Fibroblast of skin of scalp (primary cell): Measurements from ENCODE around the gene TMEM263.
"Not testable (repeated sequence)": the region's sequence is repeated elsewhere in the genome, so short reads cannot be mapped to it uniquely, and the experiment has no call there.

Experiments used
- DNase-seq: peaks from one replicate; pipeline ENCODE4 v3.0.0-alpha.2; 2013

The TMEM263 gene

DNA sequence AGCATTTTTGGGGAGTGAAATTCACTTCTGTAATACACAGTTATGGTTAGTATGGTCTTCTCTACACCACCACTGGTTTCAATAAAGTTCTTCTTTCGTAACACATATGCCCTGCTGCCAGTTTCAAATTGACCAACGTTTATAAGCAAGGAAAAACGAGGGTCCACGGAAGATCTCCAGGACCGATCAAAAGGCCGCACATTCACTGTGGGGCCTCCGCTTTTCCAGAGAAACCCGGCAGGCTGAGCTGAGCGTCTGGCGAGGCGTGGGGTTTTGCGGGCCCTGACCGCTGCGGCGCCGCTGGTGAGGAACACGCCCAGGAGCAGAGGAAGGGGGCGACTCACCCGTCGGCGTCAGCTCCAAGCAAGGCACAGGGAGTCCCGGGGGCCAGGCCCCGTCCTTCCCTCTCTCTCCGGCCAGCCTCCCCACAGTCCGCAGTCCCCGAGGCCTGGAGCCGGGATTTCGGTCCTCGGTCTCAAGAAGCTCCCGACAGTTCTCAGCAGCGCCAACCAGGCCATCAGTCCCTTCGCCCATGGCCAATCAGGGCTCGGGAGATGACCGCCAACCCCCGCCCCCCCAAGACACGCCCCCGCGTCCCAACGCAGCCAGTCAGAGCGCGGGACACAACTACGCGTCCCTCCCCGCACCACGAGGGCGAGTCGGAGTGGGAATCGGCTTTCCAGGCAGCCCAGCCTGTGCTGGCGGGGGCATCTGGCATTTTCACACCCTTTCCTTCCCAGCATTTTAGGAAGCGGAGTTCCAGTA is 31.1 kb downstream of the TMEM263 start, which contains the start of gene MTERF2:
TSS of gene MTERF2 (minus strand) at position 522 of the 765 bp plus-strand sequence. CDS start 8,432 bp downstream, outside the sequence.
- peak; percentile 97 for DNase-seq

DNA sequence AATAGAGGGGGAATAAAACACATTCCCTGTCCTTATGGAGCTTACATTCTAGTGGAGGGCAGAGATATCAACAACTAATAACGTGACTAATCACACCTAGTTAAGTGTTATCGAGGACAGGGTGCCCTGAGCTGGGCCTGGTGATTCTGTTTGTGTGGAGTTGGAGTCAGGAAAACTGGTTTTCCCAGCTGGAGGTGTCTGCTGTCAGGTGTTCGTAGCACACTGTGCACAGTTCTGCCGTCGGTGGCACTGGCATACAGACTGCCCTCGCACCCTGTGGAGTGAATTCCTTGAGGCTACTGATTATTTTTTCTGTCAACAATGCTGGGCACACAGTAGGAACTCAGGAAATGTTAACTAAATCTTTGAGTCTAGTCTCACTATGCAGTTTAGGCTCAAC is 32.1 kb downstream of the TMEM263 start:
- no peak for DNase-seq

DNA sequence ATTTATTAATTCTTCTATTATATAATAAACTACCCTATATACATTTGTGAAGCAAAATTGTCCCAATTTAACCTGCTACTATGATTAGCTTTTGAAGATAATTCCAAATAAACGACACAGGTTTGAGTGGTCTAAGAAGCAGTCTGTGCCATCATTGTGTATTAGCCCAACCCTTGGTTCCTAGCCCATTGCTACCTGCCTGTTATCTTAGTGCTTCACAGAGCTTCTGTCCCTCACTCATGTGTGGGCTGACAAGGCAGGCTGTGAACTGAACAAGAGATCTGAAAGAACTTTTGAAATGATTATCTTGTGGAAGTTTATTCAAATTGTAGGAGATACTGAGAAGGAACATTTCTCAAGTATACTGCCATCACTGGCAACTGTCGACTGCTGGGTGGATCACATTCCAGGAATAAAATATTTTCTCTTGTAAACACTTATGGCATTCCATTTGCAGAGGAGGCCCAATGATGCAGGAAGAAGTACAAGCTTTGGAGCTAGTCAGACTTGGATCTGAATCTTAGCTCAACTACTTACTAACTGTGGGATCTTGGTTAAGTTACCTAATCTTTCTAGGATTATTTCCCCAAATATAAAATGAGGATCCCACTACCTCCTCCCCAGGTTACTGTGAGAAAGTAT is 39.0 kb downstream of the TMEM263 start:
- peak; percentile 70 for DNase-seq

DNA sequence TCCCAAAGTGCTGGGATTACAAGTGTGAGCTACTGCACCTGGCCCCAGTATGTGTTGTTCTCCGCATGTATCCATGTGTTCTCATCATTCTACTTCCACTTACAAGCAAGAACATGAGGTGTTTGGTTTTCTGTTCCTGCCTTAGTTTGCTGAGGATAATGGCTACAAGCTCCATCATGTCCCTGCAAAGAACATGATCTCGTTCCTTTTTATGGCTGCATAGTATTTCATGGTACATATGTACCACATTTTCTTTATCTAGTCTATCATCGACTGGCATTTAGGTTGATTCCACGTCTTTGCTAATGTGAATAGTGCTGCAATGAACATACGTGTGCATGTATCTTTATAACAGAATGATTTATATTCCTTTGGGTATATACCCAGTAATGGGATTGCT is 40.4 kb downstream of the TMEM263 start:
- not testable (repeated sequence) for DNase-seq

- DNase-seq = no peak
These were observed 42.2 kb downstream of the TMEM263 start for GRCh38 chr12:106997916-106998315.

GRCh38 chr12:106999446-106999845 is 43.7 kb downstream of the TMEM263 start:
- DNase-seq = no peak

DNA sequence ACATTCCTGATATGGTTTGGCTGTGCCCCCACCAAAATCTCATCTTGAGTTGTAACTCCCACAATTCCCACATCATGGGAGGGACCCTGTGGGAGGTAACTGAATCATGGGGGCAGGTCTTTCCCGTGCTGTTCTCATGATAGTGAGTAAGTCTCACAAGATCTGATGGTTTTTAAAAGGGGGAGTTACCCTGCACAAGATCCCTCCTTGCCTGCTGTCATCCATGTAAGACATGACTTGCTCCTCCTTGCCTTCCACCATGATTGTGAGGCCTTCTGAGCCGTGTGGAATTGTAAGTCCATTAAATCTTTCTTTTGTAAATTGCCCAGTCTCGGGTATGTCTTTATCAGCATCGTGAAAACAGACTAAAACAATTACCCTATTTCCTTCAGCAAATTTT is 47.0 kb downstream of the TMEM263 start:
- not testable (repeated sequence) for DNase-seq

DNA sequence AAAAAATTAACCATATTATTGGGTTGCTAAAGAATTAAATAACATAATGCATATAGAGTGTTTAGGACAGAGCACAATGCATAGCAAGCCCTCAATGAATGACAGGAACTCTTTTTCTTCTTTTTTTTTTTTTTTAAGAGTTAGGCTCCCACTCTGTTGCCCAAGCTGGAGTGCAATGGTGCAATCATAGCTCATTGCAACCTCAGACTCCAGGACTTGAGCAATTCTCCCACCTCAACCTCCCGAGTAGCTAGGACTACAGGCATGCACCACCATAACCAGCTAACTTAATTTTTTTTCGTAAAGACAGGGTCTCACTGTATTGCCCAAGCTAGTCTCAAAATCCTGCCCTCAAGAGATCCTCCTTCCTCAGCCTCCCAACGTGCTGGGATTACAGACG is 51.7 kb downstream of the TMEM263 start:
- no peak for DNase-seq

GRCh38 chr12:107011519-107011918 is 55.8 kb downstream of the TMEM263 start:
- no peak for DNase-seq

DNA sequence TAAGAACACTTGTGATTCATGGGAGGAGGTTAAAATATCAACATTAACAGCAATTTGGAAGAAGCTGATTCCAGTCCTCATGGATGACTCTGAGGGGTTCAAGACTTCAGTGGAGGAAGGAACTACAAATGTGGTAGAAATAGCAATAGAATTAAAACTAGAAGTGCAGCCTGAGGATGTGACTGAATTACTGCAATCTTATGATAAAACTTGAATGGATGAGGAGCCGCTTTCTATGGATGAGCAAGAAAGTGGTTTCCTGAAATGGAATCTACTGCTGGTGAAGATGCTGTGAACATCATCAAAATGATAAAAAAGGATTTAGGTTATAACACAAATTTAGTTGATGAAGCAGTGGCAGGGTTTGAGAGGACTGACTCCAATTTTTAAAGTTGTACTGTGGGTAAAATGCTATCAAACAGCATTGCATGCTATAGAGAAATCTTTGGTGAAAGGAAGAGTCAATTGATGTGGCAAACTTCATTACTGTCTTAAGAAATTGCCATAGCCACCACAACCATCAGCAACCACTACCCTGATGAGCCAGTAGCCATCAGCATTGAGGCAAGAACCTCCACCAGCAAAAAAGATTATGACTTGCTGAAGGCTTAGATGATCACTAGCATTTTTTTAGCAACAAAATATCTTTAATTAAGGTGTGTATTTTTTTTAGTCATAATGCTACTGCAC is 57.2 kb downstream of the TMEM263 start:
- no peak for DNase-seq

- DNase-seq = no peak
These were observed 58.3 kb downstream of the TMEM263 start for GRCh38 chr12:107014055-107014454.

DNA sequence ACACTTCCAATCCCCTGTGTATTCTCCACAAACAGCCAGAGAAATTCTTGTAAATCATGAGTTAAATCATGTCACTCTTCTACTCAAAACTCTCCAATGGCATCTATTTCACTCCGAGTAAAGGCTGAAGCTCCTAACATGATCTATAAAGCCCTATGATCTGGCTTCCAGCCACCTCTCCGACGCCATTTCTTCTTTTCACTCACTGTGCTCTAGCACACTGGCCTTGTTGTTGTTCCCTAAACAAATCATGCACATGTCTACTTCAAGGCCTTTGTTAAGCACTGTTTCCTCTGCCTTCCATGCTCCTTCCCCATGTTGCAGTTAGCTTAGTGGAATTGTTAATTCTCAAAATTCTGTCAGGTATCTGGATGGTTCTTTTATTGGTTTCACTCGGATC is 61.3 kb downstream of the TMEM263 start:
- no peak for DNase-seq

GRCh38 chr12:107019546-107019945 is 63.8 kb downstream of the TMEM263 start:
- DNase-seq = no peak
